WTC11 (cell line): Measurements from ENCODE around the gene GALNT17. TPM values are rescaled to one million over a fixed set of nuclear protein-coding genes. Genes with fewer than 3 reads are reported as not detected.

Source experiments
- ATAC-seq: fragments of 200-7000 bp; cut with Tn5 transposase; 2 replicates; pipeline ENCODE4 v1.10.0; 2021; ENCODE audit warnings: mild to moderate bottlenecking, moderate library complexity
- CTCF ChIA-PET: fragments of 300-600 bp; sonication (Branson Sonifier 250); formaldehyde crosslinking; loops from one replicate; lab custom pipeline; 2021; ENCODE audit warnings: antibody characterized with exemption; lab: Charles Lee
- POLR2A ChIA-PET: fragments of 350-600 bp; sonication (Branson Sonifier 250); formaldehyde crosslinking; loops from one replicate; lab custom pipeline; 2021; ENCODE audit warnings: antibody characterized with exemption; lab: Charles Lee
- DNase-seq: peaks from one replicate; pipeline ENCODE4 v3.0.0; 2021; ENCODE audit warnings: low spot score
- H3K27ac Mint-ChIP-seq: 2 replicates; pipeline ENCODE4 v1.8.0; 2021; ENCODE audit warnings: mixed read lengths
- H3K27me3 Mint-ChIP-seq: 2 replicates; pipeline ENCODE4 v1.8.0; 2021; ENCODE audit warnings: low read depth, mild to moderate bottlenecking, moderate library complexity, mixed read lengths
- H3K36me3 Mint-ChIP-seq: 2 replicates; pipeline ENCODE4 v1.8.0; 2021; ENCODE audit warnings: mixed read lengths
- H3K4me1 Mint-ChIP-seq: 2 replicates; pipeline ENCODE4 v1.8.0; 2022; ENCODE audit warnings: mixed read lengths
- H3K4me3 Mint-ChIP-seq: 2 replicates; pipeline ENCODE4 v1.8.0; 2021; ENCODE audit warnings: mild to moderate bottlenecking, moderate library complexity, mixed read lengths
- H3K9me3 Mint-ChIP-seq: 2 replicates; pipeline ENCODE4 v1.8.0; 2021; ENCODE audit warnings: mixed read lengths
- ATF1 ChIP-seq: sonication (generic); formaldehyde crosslinking; IDR thresholded peaks from 2 replicates; pipeline ENCODE4 v1.8.1; 2023; ENCODE audit warnings: mild to moderate bottlenecking, moderate library complexity, missing genetic modification reagents
- CBFB ChIP-seq: sonication (generic); formaldehyde crosslinking; IDR thresholded peaks from 2 replicates; pipeline ENCODE4 v1.8.1; 2022; ENCODE audit warnings: mild to moderate bottlenecking, low read depth, missing genetic modification reagents
- HMGA2 ChIP-seq: fragments of 250-450 bp; sonication (Bioruptor Pico); IDR thresholded peaks from 2 replicates; pipeline ENCODE4 v1.4.0; 2021; ENCODE audit warnings: mild to moderate bottlenecking, moderate library complexity
- MYBL2 ChIP-seq: sonication (generic); formaldehyde crosslinking; IDR thresholded peaks from 2 replicates; pipeline ENCODE4 v1.8.1; 2023; ENCODE audit warnings: mild to moderate bottlenecking, moderate library complexity, missing genetic modification reagents
- NR1H2 ChIP-seq: sonication (generic); formaldehyde crosslinking; IDR thresholded peaks from 2 replicates; pipeline ENCODE4 v1.9.0; 2021; ENCODE audit warnings: mild to moderate bottlenecking, moderate library complexity, missing genetic modification reagents
- ZNF263 ChIP-seq: sonication (generic); formaldehyde crosslinking; IDR thresholded peaks from 2 replicates; pipeline ENCODE4 v1.8.1; 2022; ENCODE audit warnings: low read depth, mild to moderate bottlenecking, moderate library complexity, missing genetic modification reagents
- total RNA-seq: library from RNA; stranded (reverse); gene quantifications from 3 replicates; pipeline ENCODE4 v1.2.3, GENCODE V29; 2021
- TF ChIP-seq, protein P1 (sequence below): sonication (generic); formaldehyde crosslinking; IDR thresholded peaks from 2 replicates; pipeline ENCODE4 v1.8.1; 2022; ENCODE audit warnings: low read depth, mild to moderate bottlenecking, moderate library complexity, missing genetic modification reagents, borderline replicate concordance
- TF ChIP-seq, protein P2 (sequence below): fragments of 250-450 bp; sonication (Bioruptor Pico); IDR thresholded peaks from 2 replicates; pipeline ENCODE4 v1.9.0; 2021; ENCODE audit warnings: mild to moderate bottlenecking
- TF ChIP-seq, protein P3 (sequence below): sonication (generic); formaldehyde crosslinking; IDR thresholded peaks from 2 replicates; pipeline ENCODE4 v1.8.0; 2022; ENCODE audit warnings: mild to moderate bottlenecking, missing genetic modification reagents
- TF ChIP-seq, protein P4 (sequence below): sonication (generic); formaldehyde crosslinking; IDR thresholded peaks from 2 replicates; pipeline ENCODE4 v1.8.1; 2023; ENCODE audit warnings: mild to moderate bottlenecking, missing genetic modification reagents
- TF ChIP-seq, protein P5 (sequence below): sonication (generic); formaldehyde crosslinking; IDR thresholded peaks from 2 replicates; pipeline ENCODE4 v1.8.1; 2023; ENCODE audit warnings: mild to moderate bottlenecking, missing genetic modification reagents, moderate library complexity
- TF ChIP-seq, protein P6 (sequence below): fragments of 250-450 bp; sonication (Bioruptor Pico); conservative IDR thresholded peaks from 2 replicates; pipeline ENCODE4 v1.9.0; 2021; ENCODE audit warnings: mild to moderate bottlenecking
- TF ChIP-seq, protein P7 (sequence below): sonication (generic); formaldehyde crosslinking; conservative IDR thresholded peaks from 2 replicates; pipeline ENCODE4 v1.8.1; 2022; ENCODE audit warnings: mild to moderate bottlenecking, missing genetic modification reagents

The GALNT17 gene
- total RNA-seq, 1 experiment from 2014 or later = 61.1 TPM

DNA sequence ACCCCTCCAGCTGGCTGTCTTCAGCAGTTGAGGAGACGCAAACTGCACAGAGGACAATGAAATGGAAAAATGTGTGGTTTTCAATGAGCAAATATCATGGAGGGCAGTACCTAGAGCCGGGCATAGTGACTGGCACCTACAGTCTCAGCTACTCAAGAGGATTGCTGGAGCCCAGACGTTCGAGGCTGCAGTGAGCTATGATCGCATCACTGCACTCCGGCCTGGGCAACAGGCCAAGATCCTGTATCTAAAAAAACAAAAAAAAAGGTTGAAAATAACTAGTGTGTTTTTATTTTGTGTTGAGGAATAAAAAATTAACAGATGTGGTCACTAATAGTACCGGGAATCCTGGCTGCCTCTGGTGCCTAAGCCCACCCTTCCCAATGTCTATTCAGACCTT is 345.5 kb downstream of the GALNT17 start (continued):
- TF ChIP-seq MYBL2 (CRISPR knock-in tag) (no peak), NR1H2 (no peak)
- TF ChIP-seq, protein P1, sequence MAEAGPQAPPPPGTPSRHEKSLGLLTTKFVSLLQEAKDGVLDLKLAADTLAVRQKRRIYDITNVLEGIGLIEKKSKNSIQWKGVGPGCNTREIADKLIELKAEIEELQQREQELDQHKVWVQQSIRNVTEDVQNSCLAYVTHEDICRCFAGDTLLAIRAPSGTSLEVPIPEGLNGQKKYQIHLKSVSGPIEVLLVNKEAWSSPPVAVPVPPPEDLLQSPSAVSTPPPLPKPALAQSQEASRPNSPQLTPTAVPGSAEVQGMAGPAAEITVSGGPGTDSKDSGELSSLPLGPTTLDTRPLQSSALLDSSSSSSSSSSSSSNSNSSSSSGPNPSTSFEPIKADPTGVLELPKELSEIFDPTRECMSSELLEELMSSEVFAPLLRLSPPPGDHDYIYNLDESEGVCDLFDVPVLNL (CRISPR knock-in tag) = no peak
- TF ChIP-seq, protein P2, sequence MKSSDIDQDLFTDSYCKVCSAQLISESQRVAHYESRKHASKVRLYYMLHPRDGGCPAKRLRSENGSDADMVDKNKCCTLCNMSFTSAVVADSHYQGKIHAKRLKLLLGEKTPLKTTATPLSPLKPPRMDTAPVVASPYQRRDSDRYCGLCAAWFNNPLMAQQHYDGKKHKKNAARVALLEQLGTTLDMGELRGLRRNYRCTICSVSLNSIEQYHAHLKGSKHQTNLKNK (CRISPR knock-in tag) = no peak
- TF ChIP-seq, protein P3, sequence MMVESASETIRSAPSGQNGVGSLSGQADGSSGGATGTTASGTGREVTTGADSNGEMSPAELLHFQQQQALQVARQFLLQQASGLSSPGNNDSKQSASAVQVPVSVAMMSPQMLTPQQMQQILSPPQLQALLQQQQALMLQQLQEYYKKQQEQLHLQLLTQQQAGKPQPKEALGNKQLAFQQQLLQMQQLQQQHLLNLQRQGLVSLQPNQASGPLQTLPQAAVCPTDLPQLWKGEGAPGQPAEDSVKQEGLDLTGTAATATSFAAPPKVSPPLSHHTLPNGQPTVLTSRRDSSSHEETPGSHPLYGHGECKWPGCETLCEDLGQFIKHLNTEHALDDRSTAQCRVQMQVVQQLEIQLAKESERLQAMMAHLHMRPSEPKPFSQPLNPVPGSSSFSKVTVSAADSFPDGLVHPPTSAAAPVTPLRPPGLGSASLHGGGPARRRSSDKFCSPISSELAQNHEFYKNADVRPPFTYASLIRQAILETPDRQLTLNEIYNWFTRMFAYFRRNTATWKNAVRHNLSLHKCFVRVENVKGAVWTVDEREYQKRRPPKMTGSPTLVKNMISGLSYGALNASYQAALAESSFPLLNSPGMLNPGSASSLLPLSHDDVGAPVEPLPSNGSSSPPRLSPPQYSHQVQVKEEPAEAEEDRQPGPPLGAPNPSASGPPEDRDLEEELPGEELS (CRISPR knock-in tag) = no peak

DNA sequence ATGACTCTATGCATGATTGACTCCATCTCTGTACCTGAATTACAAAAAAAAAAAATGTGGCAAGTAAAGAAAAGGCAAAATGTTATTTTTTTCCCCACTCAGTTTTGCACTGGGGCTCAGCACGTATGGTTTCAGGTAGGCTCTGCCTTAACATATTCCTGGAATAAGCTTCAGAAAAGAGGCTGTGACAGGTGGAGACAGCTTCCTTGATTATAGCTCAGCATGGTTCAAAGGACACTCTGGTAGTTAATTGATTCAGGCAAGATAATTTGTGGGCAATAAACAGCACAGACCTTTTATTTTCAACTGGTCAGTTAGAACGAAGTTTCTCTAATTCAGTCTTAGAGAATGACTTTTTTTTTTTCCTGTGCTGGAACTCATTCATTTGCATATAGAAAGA is 347.3 kb downstream of the GALNT17 start:
- POLR2A ChIA-PET = interaction anchor here (0.7 kb wide), 2 partner anchors 237 to 314 kb away, joined by 3 to 4 read pairs; no protein-coding TSS in a partner anchor
- ATAC-seq (no peak), DNase-seq (no peak)
- TF ChIP-seq, protein P4, sequence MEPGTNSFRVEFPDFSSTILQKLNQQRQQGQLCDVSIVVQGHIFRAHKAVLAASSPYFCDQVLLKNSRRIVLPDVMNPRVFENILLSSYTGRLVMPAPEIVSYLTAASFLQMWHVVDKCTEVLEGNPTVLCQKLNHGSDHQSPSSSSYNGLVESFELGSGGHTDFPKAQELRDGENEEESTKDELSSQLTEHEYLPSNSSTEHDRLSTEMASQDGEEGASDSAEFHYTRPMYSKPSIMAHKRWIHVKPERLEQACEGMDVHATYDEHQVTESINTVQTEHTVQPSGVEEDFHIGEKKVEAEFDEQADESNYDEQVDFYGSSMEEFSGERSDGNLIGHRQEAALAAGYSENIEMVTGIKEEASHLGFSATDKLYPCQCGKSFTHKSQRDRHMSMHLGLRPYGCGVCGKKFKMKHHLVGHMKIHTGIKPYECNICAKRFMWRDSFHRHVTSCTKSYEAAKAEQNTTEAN (CRISPR knock-in tag) = no peak
- TF ChIP-seq CBFB (CRISPR knock-in tag) (no peak), ZNF263 (no peak), HMGA2 (CRISPR knock-in tag) (no peak), ATF1 (CRISPR knock-in tag) (no peak)
- TF ChIP-seq, protein P5, sequence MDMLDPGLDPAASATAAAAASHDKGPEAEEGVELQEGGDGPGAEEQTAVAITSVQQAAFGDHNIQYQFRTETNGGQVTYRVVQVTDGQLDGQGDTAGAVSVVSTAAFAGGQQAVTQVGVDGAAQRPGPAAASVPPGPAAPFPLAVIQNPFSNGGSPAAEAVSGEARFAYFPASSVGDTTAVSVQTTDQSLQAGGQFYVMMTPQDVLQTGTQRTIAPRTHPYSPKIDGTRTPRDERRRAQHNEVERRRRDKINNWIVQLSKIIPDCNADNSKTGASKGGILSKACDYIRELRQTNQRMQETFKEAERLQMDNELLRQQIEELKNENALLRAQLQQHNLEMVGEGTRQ (CRISPR knock-in tag) = no peak
- TF ChIP-seq, protein P3 (CRISPR knock-in tag) = no peak
- TF ChIP-seq, protein P6, sequence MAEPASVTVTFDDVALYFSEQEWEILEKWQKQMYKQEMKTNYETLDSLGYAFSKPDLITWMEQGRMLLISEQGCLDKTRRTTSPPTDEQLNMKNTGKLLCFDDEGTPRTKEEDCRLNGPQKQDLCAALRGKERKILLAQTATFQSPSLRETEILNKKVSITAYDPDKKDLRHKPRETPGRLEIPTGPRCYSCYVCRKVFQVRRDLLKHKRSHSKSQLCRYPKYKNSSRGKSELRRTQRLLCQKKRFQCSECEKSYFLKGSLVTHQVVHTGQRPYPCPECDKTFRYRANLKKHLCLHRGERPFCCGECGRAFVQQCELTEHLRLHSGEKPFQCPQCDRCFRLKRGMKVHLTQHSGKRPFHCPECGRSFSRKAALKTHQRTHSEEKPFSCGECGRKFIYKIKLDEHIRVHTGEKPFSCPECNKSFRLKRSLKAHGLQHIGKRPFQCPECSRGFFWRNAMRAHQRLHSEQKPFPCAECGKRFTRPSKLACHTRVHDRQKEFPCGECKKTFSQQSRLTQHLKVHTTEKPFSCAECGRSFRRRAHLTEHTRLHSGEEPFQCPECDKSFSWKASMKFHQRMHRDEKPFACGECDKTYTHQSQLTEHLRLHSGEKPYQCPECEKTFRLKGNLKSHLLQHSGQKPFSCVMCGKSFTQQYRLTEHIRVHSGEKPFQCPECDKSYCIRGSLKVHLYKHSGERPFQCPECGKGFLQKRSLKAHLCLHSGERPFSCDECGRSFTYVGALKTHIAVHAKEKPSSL (CRISPR knock-in tag) = no peak
- TF ChIP-seq, protein P2 (CRISPR knock-in tag) = no peak
- TF ChIP-seq, protein P7, sequence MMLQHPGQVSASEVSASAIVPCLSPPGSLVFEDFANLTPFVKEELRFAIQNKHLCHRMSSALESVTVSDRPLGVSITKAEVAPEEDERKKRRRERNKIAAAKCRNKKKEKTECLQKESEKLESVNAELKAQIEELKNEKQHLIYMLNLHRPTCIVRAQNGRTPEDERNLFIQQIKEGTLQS (CRISPR knock-in tag) = no peak
- peaks cover 62% of the 10 kb centered on the region for H3K4me1 Mint-ChIP-seq
- H3K27me3 Mint-ChIP-seq = no peaks in the 10 kb centered on the region
- CTCF ChIA-PET = no interaction called here
- peaks cover 28% of the 10 kb centered on the region for H3K36me3 Mint-ChIP-seq
- H3K4me3 Mint-ChIP-seq = no peak overlapping the region
- peak overlapping the region; percentile 40 for H3K27ac Mint-ChIP-seq
- H3K9me3 Mint-ChIP-seq = peaks cover 18% of the 10 kb centered on the region
